ENCODE measurements around the gene CBX4.

Gene CBX4

DNA sequence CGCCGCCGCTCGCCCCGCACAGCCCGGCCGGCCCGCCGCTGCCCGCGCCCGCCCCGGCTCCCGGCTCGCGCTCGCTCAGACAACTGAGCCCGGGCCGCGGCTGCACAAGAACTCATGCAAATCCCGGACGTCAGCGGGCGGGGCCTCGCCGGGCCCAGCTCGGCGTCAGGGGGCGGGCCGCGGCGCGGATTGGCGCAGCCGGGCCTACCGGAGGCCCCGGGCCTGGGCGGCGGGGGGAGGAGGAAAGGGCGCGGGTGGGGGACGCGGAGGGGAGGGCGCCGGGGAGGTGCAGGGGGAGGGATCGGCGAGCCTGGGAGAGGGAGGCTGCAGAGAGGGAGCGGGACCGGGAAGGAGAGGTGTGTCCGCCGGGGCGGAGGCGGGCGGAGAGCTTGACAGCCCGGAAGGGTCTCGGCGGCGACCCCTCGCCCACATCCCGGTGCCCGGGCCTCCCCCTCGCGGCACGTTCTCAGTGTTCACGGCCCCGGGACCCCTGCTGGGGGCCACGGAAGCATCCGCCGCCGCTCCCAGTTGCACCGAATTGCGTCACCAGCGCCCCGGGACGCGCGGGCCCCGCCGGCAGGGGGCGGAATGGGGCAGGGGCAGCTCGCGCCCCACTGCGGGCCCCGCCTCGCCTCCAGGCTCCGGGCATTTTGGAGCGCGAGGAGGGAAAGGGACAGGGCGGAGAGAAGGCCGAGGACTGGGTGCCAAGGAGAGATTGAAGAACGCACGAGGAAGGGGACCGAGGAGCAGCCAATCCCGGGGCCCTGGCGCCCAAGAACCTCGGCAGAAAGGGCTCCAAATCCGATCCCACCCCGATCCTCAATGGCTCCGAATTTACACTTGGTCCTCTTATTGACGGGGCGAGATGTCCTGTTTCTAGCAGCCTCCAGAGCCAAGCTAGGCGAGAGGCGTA lies at the start of gene CBX4:
Gene CBX4 (minus strand): TSS at position 85 of the 913 bp plus-strand sequence. CDS start 189 bp downstream, outside the sequence.
- peak; percentile 94 for DNase-seq

DNA sequence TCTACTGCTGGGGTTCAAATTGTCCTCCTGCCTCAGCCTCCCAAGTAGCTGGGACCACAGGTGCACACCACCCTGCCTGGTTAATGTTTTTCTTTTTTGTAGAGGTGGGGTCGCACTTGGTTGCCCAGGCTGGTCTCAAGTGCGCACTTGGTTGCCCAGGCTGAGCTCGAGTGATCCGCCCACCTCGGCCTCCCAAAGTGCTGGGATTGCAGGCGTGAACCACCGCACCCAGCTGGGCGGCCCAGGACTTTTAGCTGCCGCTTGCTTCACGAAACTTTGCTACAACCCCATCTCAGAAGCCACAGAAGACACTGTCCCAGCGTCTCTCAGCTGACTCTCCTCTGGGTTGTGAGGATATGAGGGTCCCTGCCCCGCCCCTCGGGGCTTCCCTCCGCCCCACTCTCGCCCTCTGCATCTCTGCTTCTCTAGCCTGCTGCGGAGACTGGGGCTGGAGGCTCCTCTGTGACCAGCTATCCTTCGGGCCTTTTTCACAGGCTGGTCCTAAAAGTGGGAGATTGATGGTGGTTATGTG lies 48.8 kb upstream of the CBX4 start:
- no peak for DNase-seq

DNA sequence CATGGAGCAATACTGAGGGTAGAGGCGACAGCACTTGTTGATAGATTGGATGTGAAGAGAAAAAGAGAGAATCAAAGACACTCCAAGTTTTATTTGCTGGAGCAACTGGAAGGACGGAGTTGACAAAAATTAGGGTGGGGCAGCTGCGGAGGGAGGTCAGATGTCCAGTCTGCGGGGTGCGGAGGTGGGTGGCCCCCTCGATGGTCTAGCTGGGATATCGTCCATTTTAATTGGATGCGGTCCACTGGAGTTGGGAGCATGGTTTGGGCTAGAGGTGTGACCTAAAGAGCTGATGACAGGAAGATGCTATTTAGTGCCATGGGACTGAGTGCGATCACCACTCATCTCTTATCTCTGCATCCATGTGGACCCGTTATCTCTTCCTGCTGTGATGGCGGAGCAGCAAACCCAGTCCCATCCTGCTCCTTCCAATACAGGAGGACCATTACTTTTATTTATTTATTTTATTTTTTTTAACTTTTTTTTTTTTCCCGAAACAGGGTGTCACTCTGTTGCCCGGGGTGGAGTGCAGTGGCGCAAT lies 48.3 kb upstream of the CBX4 start:
- DNase-seq, result no peak

DNA sequence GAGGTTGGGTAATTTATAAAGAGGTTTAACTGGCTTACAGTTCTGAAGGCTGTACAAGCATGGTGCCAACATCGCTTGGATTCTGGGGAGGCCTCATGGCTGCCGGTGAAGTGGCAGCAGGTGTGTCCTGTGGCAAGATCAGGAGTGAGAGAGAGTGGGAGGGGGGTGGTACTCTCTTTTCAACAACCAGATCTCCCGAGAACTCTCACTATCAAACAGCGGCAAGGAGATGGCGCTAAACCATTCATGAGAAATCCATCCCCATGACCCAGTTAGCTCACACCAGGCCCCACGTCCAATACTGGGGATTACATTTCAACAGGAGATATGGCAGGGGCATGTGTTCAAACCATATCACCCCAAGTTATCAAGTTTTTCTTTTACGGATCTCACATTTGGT lies 44.0 kb upstream of the CBX4 start:
- DNase-seq, result no peak

DNA sequence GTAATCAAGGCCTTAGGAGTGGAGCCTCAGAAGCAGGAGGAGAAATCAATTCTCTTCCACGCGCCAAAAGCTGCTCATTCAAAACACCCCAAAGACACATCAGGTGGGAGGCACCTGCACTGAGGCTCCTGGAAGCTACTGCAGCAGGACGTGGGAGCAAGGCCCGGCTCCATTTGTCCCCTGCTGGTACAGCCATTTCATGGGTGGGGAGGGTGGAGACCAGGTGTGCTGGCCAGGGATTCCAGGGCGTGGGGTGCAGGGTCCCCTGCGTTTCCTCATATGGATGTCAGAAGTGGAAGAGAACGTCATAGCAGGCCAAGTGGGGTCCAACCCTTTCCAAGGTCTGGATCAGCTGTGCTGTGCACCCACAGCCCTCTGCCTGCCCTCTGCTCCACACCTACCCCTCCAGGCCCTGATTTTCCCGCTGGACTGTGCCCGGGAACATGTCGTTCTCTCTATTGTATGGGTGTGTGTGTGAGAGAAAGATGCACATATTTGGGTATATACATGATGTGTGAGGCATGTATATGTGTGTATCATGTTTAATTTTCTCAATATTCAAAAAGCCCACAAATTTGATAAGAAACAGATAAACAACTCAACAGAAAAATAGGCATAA lies 39.2 kb upstream of the CBX4 start:
- DNase-seq, result no peak

DNA sequence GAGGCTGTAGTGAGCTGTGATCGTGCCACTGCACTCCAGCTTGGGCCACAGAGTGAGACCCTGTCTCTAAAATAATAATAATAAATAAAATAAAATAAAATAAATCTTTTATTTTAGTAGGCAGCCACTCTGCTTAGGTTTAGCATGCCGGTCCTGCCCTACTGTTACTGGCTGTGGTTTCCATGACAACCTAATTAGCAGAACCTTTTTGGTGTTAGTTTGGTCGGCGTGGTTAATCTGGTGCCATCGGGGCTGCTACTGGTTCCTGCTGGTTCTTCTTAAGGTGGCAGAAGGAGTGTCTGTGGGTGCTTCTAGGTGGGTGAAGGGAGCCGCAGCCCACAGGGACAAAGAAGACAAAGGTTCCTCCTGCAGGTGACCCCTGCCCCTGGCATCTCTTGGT lies 37.8 kb upstream of the CBX4 start:
- DNase-seq, result no peak

DNA sequence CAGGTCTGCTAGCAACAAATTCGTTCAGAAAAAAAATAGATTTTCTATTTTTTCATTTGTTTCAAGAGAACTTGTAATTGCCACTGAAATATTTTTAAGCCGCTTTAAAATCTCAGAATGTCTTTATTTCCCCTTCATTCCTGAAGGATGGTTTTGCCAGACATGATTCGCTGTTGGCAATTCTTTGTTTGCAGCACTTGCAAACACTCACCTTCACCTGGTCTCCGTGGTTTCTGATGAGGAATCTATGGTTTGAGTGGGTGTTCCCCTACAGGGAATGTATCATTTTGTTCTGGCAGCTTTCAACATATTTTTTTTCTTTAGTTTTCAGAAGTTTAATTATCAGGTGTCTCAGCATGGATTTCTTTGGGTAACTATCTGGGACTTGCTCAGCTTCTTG lies 36.3 kb upstream of the CBX4 start:
- DNase-seq, result no peak

DNA sequence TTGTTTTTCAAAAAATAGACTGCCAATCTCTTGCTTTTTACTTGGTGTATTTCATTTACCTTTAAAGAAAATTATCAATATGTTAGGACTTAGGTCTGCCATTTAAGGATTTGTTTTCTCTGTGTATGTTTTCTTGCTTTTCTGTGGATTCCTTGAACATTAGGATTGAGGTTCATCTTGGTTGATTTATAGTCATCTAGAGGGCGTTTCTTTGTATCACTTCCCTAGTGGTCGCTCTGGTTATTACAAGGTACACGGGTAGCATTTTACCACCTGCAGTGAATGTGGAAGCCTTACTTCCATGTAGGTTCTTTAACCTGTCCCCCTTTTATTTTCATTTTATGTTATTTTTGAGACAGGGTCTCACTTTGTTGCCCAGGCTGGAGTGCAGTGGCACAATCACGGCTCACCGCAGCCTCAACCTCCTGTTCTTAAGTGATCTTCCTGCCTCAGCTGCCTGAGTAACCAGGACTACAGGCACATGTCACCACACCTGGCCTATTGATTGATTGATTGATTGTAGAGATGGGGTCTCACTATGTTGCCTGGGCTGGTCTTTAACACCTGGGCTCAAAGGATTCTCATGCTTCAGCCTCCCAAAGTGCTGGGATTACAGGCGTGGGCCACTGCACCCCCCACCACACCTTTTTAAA lies 35.2 kb upstream of the CBX4 start:
- DNase-seq, result no peak

DNA sequence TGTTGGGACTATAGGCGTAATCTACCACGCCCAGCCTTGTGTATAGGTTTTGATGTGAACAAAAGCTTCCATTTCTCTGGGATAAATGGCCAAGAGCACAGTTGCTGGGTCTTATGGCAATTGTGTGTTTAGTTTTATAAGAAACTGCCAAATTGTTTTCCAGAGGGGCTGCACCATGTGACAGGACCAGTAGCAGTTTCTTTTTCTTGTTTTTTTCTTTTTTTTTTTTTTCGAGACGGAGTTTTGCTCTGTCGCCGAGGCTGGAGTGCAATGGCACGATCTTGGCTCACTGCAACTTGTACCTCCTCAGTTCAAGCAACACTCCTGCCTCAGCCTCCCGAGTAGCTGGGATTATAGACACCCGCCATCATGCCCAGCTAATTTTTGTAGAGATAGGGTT lies 34.3 kb upstream of the CBX4 start:
- DNase-seq, result no peak

DNA sequence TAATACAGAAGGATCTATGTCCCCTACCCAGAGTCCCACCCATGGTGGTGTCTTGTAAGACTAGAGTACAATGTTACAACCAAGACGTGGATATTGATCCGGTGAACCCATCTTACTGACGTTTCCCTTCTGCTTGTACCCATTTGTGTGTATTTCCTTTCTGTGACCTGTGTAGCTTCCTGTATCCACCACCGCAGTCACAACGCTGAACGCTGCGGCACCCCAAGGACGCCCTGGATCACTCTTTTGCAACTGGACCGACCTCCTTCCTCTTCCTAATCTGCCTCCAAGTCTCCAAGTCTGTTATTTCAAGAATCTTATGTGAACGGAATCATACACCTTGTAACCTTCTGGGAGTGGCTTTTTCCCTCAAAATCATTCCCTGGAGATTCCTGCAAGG lies 33.5 kb upstream of the CBX4 start:
- DNase-seq, result no peak

DNA sequence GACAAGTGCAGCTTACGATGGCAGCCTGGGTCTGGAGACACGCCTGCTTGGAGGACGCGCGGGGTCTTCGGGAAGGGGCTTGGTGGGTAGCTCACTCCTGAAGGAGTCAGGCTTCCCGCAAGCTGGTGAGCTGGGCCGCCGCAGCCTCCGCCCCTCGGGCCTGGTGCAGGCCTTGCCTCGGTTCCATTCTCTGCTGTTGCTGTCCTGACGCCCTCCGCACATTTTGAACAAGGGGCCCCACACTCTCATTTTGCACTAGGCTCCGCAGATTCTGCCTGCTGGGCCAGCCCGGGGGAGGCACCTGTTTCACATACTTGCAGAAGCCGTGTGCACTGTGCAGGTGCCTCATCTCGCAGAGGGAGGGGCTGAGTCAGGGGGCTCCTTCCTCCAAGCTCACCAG lies 31.9 kb upstream of the CBX4 start:
- DNase-seq, result no peak

DNA sequence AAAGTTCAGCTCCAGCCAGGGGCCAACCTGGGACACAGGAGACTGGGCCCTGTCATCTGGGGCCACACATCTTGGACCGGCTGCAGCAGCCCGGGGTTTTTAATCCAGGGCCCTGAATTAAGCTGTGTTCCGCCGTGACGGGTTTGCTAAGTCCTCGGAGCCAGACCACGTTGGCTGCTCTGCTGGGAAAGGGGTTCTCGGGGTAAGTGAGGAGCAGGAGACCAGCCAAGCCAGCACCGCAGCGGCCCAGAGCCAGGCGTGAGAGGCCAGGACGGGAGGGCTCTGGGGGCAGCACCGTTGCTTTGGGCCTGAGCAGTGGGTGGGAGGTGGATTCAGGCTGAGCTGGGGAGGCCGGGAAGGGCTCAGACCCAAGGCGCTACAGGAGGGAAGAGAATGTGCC lies 31.3 kb upstream of the CBX4 start:
- no peak for DNase-seq

DNA sequence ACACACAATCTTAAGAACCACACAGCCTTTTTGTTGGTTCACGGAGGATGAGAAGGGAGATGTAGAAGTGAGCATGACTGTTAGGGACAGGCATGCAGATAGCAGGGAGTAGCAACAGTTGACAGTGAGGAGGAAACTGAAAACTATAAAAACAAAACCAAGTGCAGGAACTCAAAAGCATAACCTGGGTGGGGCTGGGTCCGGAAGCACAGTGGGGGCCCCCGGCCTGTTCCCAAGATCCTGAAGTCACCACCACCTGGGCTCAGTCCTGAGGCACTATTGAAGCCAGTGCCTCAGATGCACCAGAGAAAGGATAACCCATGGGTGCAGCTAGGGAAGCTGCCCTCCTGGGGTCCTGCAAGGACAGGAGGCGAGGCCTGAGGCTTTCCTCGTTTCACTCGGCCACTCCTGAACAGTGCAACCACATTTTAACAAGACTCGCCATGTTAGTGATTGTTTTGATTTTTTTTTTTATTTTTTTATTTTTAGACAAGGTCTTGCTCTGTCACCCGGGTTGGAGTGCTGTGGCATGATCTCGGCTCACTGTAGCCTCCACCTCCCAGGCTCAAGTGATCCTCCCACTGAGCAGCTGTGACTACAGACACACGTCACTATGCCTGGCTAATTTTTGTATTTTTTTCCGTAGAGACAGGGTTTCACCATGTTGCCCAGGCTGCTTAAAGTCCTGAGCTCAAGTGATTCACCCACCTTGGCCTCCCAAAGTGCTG lies 27.7 kb upstream of the CBX4 start:
- DNase-seq, result no peak

DNA sequence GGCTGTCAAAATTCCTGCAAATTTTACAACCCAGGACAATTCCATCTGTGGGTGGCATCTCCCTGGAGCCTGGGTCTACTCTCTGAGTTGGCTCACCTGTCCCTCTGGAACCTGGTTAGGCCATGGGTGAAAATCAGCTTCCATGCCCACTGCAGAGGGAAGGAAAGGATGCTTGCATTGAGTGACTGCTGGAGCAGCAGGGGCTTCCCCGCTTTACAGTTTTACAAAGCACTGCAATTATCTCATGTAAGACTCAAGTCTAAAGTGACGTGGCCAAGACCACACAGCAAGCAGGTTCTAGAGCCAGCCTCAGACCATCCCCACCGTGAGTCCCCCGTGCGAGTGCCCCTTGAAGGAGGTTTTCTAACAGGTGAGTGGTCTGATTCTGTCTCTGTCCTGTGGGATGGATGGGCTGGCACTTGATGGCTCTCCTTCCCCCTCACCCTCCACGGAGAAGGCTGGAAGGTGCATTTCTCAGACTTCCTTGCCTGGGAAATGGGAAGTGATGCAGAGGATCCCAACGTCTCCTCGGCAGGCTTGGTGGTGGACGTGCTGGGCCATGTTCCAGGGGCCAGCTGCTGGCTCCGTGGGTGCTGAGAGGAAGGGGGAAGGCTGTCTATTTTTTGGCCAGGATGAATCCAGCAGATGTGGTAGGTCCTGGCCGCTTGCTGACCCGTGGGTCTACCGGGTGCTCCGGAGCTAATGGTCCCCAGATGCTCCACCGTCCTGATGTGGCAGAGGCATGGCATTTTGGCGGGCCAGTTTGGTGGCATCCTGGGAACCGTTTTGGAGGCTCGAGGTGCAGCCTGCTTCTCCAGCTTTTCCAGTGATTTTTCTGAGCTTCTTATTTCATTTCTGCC lies 26.3 kb upstream of the CBX4 start:
- DNase-seq, result no peak

DNA sequence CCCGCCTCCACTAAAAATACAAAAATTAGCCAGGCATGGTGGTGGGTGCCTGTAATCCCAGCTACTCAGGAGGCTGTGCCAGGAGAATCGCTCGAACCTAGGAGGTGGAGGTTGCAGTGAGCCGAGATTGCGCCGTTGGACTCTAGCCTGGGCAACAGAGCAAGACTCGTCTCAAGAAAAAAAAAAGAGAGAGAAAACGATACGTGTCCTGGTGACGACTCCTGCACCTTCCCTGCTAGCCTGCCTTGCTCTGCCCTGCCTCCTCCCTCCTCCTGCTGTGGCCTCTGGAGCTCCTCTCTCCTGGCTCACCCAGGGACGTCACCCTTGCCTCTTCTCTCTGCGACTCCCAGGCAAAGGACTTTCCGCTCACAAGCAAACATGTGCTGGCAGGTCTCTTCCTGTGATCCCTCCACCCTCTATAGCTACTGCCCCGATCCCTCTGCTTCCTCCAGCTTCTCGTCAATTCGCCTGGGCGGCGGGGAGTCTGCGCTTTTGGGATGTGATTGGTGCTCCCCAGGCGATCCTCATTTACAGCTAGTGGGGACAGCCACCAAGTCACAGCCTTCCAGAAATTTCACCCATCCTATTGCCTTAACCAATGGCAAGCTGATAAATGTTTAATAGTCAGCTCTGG lies 25.5 kb upstream of the CBX4 start:
- DNase-seq, result no peak

DNA sequence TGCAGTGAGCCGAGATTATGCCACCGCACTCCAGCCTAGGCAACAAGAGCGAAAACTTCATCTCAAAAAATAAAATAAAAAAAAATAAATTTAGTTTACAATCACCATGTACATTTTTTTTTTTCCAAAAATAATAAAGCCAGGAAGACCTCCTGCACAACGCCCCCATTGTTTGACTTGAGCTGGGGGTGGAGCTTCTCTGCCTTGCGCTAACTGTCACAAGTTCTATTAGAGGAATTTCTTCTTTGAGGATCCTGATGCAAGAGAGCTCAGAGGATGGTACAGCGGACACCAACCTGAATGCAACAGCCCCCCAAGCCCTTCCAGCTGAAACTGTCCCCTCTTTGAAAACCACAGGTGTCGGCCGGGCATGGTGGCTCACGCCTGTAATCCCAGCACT lies 24.9 kb upstream of the CBX4 start:
- DNase-seq, result no peak

DNA sequence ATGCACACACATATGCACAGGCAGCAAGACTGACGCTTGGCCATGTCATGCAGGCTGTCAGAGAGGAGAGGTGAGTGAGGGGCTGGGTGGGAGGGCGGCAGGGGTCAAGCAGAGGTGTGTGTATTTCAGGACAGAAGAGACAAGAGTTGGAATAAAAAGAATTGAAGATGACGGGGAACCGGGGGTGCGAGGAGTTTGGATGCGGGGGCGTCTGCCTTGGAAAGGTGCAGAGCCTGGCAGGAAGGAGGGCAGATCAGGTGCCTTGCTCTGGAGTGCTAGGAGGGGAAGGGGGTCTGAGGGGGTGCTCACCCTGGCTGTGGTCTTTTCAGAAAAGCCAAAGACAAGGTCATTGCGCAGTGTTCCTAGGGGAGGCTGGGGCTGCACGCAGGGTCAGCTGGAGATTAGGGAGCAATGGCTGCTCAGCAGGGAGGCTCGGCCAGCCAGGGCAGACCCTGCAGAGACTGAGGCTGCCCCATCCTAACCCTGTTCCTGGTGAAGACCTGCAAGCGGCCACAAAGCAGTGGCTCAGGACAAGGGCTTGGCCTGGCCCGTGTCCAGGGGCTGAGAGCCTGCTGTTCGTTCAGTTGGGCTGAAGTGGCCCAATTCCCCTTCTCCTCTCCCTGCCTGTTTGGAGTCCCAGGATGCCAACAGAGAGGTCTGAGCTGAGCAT lies 23.7 kb upstream of the CBX4 start:
- DNase-seq, result no peak

DNA sequence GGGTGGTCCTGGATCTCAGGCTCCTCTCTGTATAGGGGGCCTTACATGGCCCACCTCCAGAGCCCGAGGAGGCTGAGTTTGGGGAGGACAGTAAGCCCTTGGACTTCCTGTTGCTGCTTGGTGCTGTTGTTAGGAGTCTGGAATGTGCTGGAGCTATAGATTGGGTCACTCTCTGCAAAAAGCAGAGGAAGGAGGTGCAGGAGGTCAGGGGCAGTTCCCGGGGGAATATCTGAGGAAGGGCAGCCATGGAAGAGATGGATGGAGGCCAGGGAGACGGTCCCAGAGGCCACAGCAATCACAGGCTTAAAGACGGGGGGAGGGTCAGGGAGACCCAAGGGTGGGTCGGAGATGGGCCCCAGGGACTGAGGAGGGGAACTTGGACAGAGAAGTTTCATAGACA lies 23.0 kb upstream of the CBX4 start:
- no peak for DNase-seq

DNA sequence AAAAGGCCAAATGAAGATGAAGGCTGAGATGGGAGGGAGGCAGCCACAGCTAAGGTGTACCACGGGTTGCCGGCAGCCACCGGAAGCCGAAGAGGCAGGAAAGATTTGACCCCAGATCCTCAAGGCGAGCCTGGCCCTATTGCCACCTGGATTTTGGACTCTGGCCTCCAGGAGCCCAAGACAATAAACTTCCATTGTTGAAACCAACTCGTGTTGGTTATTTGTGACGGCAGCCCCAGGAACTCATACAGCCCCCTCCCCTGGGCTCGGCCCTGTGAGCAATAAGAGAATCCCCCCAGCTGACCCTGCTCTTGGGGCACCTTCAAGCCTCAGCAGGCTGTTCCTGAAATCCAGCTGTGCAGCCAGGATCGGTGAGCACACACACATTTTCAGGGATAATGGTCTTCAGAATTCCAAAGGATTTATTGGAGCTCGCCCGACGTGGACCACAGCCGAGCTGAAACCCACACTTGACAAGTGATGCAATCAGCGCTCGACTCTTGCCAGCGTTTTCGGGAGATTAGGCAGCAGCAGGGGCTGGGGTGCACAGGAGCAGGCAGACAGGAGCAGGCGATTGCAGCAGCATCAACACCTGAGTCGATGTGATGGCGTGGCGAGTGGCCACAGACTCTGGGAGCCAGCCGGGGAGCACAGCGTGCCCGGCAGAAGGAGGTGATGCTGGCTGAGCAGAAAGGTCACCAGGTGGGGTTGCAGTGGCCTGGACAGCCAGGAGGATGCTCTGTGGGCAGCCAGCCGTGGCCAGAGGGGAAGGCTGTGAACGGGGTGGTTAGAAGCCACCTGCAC lies 22.4 kb upstream of the CBX4 start:
- DNase-seq, result no peak
